ENCODE data around the gene PRDM12.

DNA sequence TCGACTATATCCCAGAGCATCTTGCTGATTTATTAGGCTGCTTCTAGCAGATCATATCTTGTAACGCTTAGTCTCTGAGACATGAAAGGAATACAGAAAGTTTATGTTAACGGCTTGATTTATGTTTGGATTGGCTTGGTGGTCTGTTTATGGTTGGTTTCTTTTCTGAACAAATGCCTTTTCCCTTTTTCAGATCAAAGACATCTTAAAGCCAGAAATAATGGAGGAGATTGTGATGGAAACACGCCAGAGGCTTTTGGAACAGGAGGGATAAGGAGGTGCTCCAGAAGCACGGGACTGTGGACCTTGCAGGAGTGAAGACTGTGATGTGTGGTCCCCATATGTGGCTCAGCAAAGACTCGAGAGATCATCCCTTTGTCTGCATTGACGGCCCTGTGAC lies 39.1 kb downstream of the PRDM12 start:
- TF ChIP-seq, protein P1, sequence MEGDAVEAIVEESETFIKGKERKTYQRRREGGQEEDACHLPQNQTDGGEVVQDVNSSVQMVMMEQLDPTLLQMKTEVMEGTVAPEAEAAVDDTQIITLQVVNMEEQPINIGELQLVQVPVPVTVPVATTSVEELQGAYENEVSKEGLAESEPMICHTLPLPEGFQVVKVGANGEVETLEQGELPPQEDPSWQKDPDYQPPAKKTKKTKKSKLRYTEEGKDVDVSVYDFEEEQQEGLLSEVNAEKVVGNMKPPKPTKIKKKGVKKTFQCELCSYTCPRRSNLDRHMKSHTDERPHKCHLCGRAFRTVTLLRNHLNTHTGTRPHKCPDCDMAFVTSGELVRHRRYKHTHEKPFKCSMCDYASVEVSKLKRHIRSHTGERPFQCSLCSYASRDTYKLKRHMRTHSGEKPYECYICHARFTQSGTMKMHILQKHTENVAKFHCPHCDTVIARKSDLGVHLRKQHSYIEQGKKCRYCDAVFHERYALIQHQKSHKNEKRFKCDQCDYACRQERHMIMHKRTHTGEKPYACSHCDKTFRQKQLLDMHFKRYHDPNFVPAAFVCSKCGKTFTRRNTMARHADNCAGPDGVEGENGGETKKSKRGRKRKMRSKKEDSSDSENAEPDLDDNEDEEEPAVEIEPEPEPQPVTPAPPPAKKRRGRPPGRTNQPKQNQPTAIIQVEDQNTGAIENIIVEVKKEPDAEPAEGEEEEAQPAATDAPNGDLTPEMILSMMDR (IDR thresholded peaks at IDR 0.05; ENCODE audit: borderline replicate concordance, extremely low read depth, low read length, poor library complexity, severe bottlenecking), result no peak
- TF ChIP-seq EZH2 (IDR thresholded peaks at IDR 0.05; ENCODE audit: borderline replicate concordance, low read depth, low read length, severe bottlenecking), result no peak

Measured in DND-41 (cell line).